NCI-H128 (cell line): ENCODE data around the gene AIMP1.
A peak's percentile ranks its signal among the peaks of the same experiment; 100 is the strongest.
"Not testable (repeated sequence)": the region's sequence is repeated elsewhere in the genome, so short reads cannot be mapped to it uniquely, and the experiment has no call there.

Experiments used
- DNase-seq: peaks from one replicate; lab custom pipeline; 2025; ENCODE audit not compliant: unreplicated experiment; lab: John Stamatoyannopoulos, UW

AIMP1 gene

GRCh38 chr4:106312377-106312776 lies 4.0 kb upstream of the AIMP1 start:
- no peak for DNase-seq

- DNase-seq, result no peak
These were observed 3.3 kb upstream of the AIMP1 start for GRCh38 chr4:106312997-106313522.

GRCh38 chr4:106314960-106315359 lies 1.4 kb upstream of the AIMP1 start:
- DNase-seq, result no peak

GRCh38 chr4:106315476-106315967 lies 828 bp upstream of the AIMP1 start:
- peak; percentile 16 for DNase-seq

- no peak for DNase-seq
These were observed 541 bp downstream of the AIMP1 start for GRCh38 chr4:106316773-106317409.

- no peak for DNase-seq
These were observed 1.5 kb downstream of the AIMP1 start for GRCh38 chr4:106317815-106318214.

GRCh38 chr4:106318511-106318910 lies 2.2 kb downstream of the AIMP1 start:
- DNase-seq, result no peak

GRCh38 chr4:106320235-106320634 lies 3.9 kb downstream of the AIMP1 start:
- DNase-seq, result no peak

- DNase-seq, result not testable (repeated sequence)
These were observed 4.8 kb downstream of the AIMP1 start for GRCh38 chr4:106321168-106321567.

GRCh38 chr4:106321814-106322213 lies 5.5 kb downstream of the AIMP1 start:
- not testable (repeated sequence) for DNase-seq

GRCh38 chr4:106323119-106323518 lies 6.8 kb downstream of the AIMP1 start:
- no peak for DNase-seq

- no peak for DNase-seq
These were observed 9.4 kb downstream of the AIMP1 start for GRCh38 chr4:106325800-106326199.

GRCh38 chr4:106329041-106329618 lies 12.8 kb downstream of the AIMP1 start:
- peak; percentile 0 for DNase-seq

GRCh38 chr4:106333186-106333585 lies 16.8 kb downstream of the AIMP1 start:
- DNase-seq, result no peak

GRCh38 chr4:106334741-106335470 lies 18.6 kb downstream of the AIMP1 start:
- no peak for DNase-seq

- no peak for DNase-seq
These were observed 20.3 kb downstream of the AIMP1 start for GRCh38 chr4:106336618-106337017.

- DNase-seq, result no peak
These were observed 21.6 kb downstream of the AIMP1 start for GRCh38 chr4:106337916-106338315.

- DNase-seq, result no peak
These were observed 22.3 kb downstream of the AIMP1 start for GRCh38 chr4:106338671-106339070.

- DNase-seq, result no peak
These were observed 23.1 kb downstream of the AIMP1 start for GRCh38 chr4:106339431-106339830.

GRCh38 chr4:106340774-106341173 lies 24.4 kb downstream of the AIMP1 start:
- DNase-seq, result no peak

- DNase-seq, result no peak
These were observed 27.7 kb downstream of the AIMP1 start for GRCh38 chr4:106343865-106344646.
